Measurements from ENCODE around the gene DBNDD2. TPM values are rescaled to one million over a fixed set of nuclear protein-coding genes. Genes with fewer than 3 reads are reported as not detected.

The DBNDD2 gene
- total RNA-seq, 2 experiments from 2014 or later, result 13.8 to 15.5 TPM

DNA sequence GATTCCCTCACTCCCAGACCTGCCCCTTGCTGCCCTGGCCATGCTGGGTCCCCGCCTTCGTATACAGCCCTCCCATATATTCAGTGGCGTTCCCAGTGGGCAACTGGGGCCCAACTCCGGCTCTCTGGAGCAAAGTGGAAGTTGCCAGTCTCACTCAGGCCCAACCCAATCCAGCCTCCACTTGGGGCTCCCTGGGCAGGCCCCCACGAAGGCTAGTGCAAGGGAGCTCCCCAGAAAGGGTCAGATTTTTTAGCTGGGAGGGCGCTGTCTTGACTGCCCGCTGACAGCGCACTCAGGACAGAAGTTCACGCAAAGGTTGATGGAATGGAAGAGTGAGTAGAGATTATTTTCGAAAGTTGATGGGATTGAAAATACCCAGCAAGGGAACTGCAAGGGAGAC is 35.8 kb upstream of the DBNDD2 start:
- peaks cover 42% of the 10 kb centered on the region for H3K4me1 Mint-ChIP-seq (ENCODE audit: low read depth)
- TF ChIP-seq CTCF (IDR thresholded peaks at IDR 0.05), result no peak

DNA sequence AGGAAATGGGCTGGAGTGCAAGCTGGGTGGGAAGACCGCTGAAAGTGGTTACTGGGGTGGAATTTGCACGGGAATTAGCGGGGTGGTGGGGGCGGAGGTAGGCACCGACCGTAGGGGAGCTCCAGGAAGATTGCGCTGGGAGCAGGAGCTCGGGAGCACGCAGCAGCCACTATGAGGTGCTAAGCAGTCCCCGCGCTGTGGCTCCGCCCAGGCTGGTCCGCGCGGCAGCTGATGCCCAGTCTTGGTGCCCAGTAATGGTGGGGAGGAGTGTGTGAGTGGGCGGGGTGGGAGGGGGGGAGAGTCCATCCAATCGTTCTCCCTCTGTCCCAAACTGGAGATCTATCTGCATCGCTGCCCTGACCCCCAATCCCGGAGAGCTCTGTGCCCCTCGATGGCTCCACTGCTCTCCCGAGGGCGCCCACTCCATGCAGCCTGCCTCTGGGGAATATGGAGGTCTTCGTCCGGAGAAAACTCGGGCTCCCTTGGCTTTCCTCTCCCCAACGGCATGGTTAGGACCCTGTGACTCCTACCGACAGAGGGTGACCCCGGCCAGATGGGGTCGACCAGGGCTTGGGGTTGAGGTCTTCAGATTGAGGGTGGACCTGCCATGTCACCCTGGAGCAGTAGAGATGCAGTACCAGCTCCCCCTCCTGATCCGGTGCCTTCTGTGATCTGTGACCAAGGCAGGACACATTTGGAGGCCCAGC is 35.3 kb upstream of the DBNDD2 start:
- POLR2A ChIA-PET, result interaction anchor here (0.7 to 3.6 kb wide), 12 partner anchors 9 to 72 kb away, joined by 3 to 35 read pairs (median 4); partner anchors contain the start of genes DBNDD2, PIGT and SYS1
- CTCF ChIA-PET, result interaction anchor here (0.9 to 24.4 kb wide), 30 partner anchors 9 to 398 kb away, joined by 3 to 549 read pairs (median 8); partner anchors contain the start of genes DBNDD2, PIGT, SDC4 and SYS1
- intact Hi-C loops (cut with micrococcal nuclease), result no loop called here
- Mint-ChIP-seq H3K9me3 (no peaks in the 10 kb centered on the region), H3K27ac (peak overlapping the region; percentile 83), H3K4me3 (peak overlapping the region; percentile 77), H3K27me3 (no peaks in the 10 kb centered on the region), H3K4me1 (ENCODE audit: low read depth) (peaks cover 36% of the 10 kb centered on the region), H3K36me3 (ENCODE audit: low read depth) (peaks cover 9% of the 10 kb centered on the region)
- ATAC-seq, result no peak
- TF ChIP-seq CTCF (IDR thresholded peaks at IDR 0.05), result no peak
- DNase-seq, result no peak

More for the DNA sequence above, 35.8 kb upstream of the DBNDD2 start:
- no peaks in the 10 kb centered on the region for H3K27me3 Mint-ChIP-seq
- H3K4me3 Mint-ChIP-seq, result no peak overlapping the region
- intact Hi-C loops (cut with micrococcal nuclease), result no loop called here
- no peak for DNase-seq
- ChIA-PET POLR2A (interaction anchor here (0.8 to 3.6 kb wide), 6 partner anchors 9 to 72 kb away, joined by 3 to 35 read pairs (median 6); partner anchors contain the start of genes DBNDD2, PIGT and SYS1), CTCF (interaction anchor here (1.5 to 24.4 kb wide), 11 partner anchors 10 to 399 kb away, joined by 3 to 549 read pairs (median 25); partner anchors contain the start of genes PIGT and SYS1)
- no peak for ATAC-seq
- no peaks in the 10 kb centered on the region for H3K9me3 Mint-ChIP-seq
- no peak overlapping the region for H3K27ac Mint-ChIP-seq
- H3K36me3 Mint-ChIP-seq (ENCODE audit: low read depth), result peaks cover 10% of the 10 kb centered on the region

- Mint-ChIP-seq H3K4me3 (peak overlapping the region; percentile 77), H3K36me3 (ENCODE audit: low read depth) (peaks cover 2% of the 10 kb centered on the region), H3K27me3 (no peaks in the 10 kb centered on the region), H3K4me1 (ENCODE audit: low read depth) (peaks cover 29% of the 10 kb centered on the region), H3K27ac (peak overlapping the region; percentile 83), H3K9me3 (no peaks in the 10 kb centered on the region)
- ATAC-seq (peak; percentile 93), DNase-seq (peak; percentile 93)
- peak; percentile 96 for TF ChIP-seq CTCF (IDR thresholded peaks at IDR 0.05)
- ChIA-PET POLR2A (interaction anchor here (0.7 to 3.6 kb wide), 21 partner anchors 9 to 92 kb away, joined by 3 to 35 read pairs (median 3); partner anchors contain the start of genes DBNDD2, PIGT and SYS1), CTCF (interaction anchor here (0.7 to 24.4 kb wide), 45 partner anchors 9 to 412 kb away, joined by 3 to 549 read pairs (median 6); partner anchors contain the start of genes DBNDD2, PIGT, SDC4 and SYS1)
- intact Hi-C loops (cut with micrococcal nuclease), result loop anchor here (1.0 to 2.0 kb wide), 2 partner anchors 63 to 75 kb away; no protein-coding TSS in a partner anchor
Measured at GRCh38 chr20:45373353-45374100, 34.6 kb upstream of the DBNDD2 start.

- no peak for DNase-seq
- TF ChIP-seq CTCF (IDR thresholded peaks at IDR 0.05), result peak; percentile 47
- intact Hi-C loops (cut with micrococcal nuclease), result loop anchor here (1.0 to 2.0 kb wide), 2 partner anchors 62 to 75 kb away; no protein-coding TSS in a partner anchor
- no peak for ATAC-seq
- H3K9me3 Mint-ChIP-seq, result no peaks in the 10 kb centered on the region
- no peaks in the 10 kb centered on the region for H3K27me3 Mint-ChIP-seq
- H3K36me3 Mint-ChIP-seq (ENCODE audit: low read depth), result peaks cover 2% of the 10 kb centered on the region
- H3K4me3 Mint-ChIP-seq, result peak overlapping the region; percentile 77
- ChIA-PET CTCF (interaction anchor here (0.7 to 24.4 kb wide), 42 partner anchors 8 to 412 kb away, joined by 3 to 549 read pairs (median 6); partner anchors contain the start of genes DBNDD2, PIGT, SDC4 and SYS1), POLR2A (interaction anchor here (0.7 to 3.6 kb wide), 14 partner anchors 10 to 92 kb away, joined by 3 to 35 read pairs (median 4); partner anchors contain the start of genes PIGT and SYS1)
- peaks cover 24% of the 10 kb centered on the region for H3K4me1 Mint-ChIP-seq (ENCODE audit: low read depth)
- peak overlapping the region; percentile 83 for H3K27ac Mint-ChIP-seq
Measured at GRCh38 chr20:45374101-45374467, 34.0 kb upstream of the DBNDD2 start.

All from activated CD8-positive, alpha-beta T cell treated with anti-CD3 and anti-CD28 coated beads for 36 hours (primary cell).